Left ventricle myocardium inferior (tissue), 1 donor: Measurements from ENCODE around the gene COL19A1. TPM values are rescaled to one million over a fixed set of nuclear protein-coding genes. Genes with fewer than 3 reads are reported as not detected.

ENCODE experiments used
- DNase-seq: peaks from one replicate; pipeline ENCODE4 v3.0.0-alpha.2; 2020
- H3K27ac ChIP-seq: fragments of 200-600 bp; replicated peaks from 2 replicates; pipeline ENCODE4 v1.8.0; 2021
- H3K27me3 ChIP-seq: fragments of 200-600 bp; 2 replicates; pipeline ENCODE4 v1.8.0; 2021; ENCODE audit warnings: low read depth
- H3K36me3 ChIP-seq: fragments of 200-600 bp; 2 replicates; pipeline ENCODE4 v1.8.0; 2021
- H3K4me1 ChIP-seq: fragments of 200-600 bp; 2 replicates; pipeline ENCODE4 v1.8.0; 2021
- H3K4me3 ChIP-seq: fragments of 200-600 bp; 2 replicates; pipeline ENCODE4 v1.8.0; 2021; ENCODE audit warnings: mild to moderate bottlenecking, moderate library complexity
- H3K9me3 ChIP-seq: fragments of 200-600 bp; replicated peaks from 2 replicates; pipeline ENCODE4 v1.8.0; 2021
- intact Hi-C: fragments of 100-400 bp; cut with micrococcal nuclease; formaldehyde crosslinking; loops from one replicate; pipeline ENCODE4 v1.11.0; 2022
- total RNA-seq: library from RNA; stranded (reverse); fragmentation: NEBNext Ultra II Directional; extraction: Animal tissue kit (Norgen Biotek cat#: 25700); gene quantifications from one replicate; pipeline ENCODE4 v1.2.1, GENCODE V29; 2021
- TF ChIP-seq, protein P1 (sequence below): fragments of 200-600 bp; IDR thresholded peaks from 2 replicates; pipeline ENCODE4 v1.8.0; 2021; ENCODE audit warnings: antibody characterized with exemption, mild to moderate bottlenecking, borderline replicate concordance
- donor health status: DM: no; HTN: yes; CAD: no; lungs with severe emphysema.

COL19A1 gene
- total RNA-seq, 1 donor from 2014 or later, result 1.9 TPM

DNA sequence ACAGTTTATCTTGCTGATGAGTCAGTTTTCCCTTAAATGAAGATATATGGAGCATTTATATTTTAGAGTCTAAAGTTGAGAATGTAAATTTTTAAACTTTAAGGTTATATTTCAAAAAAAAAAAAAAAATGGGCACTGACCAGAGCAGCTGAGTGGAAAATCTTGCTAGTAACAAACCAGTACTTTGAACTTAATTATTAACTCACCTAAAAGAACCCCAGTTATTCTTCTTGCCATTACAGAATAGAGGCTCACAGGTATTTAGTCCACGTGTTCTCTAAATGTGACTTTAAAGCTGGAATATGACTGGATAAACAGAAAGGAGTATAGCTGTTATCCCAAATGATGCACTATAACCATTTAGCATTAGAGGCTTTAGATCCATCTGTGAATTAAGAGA is 258.1 kb downstream of the COL19A1 start:
- Histone ChIP-seq H3K36me3 (no peaks in the 10 kb centered on the region), H3K27ac (no peak overlapping the region), H3K9me3 (peaks cover 4% of the 10 kb centered on the region), H3K4me1 (no peaks in the 10 kb centered on the region), H3K4me3 (no peak overlapping the region), H3K27me3 (no peaks in the 10 kb centered on the region)
- intact Hi-C loops, result no loop called here
- DNase-seq, result no peak
- TF ChIP-seq, protein P1, sequence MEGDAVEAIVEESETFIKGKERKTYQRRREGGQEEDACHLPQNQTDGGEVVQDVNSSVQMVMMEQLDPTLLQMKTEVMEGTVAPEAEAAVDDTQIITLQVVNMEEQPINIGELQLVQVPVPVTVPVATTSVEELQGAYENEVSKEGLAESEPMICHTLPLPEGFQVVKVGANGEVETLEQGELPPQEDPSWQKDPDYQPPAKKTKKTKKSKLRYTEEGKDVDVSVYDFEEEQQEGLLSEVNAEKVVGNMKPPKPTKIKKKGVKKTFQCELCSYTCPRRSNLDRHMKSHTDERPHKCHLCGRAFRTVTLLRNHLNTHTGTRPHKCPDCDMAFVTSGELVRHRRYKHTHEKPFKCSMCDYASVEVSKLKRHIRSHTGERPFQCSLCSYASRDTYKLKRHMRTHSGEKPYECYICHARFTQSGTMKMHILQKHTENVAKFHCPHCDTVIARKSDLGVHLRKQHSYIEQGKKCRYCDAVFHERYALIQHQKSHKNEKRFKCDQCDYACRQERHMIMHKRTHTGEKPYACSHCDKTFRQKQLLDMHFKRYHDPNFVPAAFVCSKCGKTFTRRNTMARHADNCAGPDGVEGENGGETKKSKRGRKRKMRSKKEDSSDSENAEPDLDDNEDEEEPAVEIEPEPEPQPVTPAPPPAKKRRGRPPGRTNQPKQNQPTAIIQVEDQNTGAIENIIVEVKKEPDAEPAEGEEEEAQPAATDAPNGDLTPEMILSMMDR, result no peak

DNA sequence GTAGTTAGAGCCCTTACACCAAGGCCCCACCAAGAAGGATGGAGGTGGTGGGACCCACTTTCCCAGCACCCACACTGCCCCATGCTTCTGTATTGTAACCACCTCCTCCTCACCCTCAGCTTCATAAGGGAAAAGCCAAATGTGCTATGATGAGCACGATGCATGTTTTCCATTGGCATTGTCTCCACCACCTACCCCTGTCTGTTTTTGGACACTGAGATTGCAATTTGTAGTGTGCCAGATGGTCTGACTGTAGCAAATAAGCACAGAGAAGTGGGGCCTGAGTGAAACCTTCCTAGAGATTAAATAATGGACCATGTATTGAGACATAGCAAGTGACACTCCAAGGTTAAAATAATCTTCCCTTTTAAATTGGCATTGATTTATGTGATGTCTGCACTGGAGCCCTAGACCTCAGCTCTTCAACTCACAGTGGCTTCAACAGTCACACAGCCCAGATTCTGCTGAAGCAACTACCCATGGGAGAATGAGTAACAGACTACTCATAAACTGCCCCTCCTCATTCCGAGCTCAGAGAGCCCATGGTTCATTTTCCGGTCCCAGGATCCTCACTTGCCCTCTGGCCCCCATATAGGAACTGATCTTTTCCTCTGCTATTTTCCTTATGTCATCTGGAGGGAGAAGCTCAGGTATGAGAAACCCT is 258.7 kb downstream of the COL19A1 start:
- Histone ChIP-seq H3K27ac (no peak overlapping the region), H3K4me3 (no peak overlapping the region), H3K27me3 (no peaks in the 10 kb centered on the region), H3K4me1 (no peaks in the 10 kb centered on the region), H3K36me3 (no peaks in the 10 kb centered on the region), H3K9me3 (peaks cover 4% of the 10 kb centered on the region)
- intact Hi-C loops, result no loop called here
- TF ChIP-seq, protein P1, result no peak
- DNase-seq, result no peak

DNA sequence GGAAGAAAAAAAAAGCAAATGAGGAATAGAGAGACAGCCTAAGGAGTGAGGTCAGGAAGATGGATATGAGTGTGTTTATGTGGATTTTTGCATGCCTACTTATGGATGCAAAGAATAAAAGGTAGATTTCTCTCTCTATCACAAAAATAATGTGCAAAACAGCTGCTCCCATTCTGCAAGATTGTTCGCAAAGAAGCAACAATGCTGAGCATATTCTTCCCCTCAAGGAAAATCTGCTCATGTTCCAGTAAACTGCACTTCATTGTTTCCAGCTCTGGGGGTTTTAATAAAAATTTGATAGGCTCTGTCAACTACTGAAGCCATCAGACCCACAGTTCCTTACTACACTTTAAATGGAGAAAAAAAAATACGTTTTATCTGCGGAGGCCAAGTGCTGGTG is 259.2 kb downstream of the COL19A1 start:
- intact Hi-C loops, result no loop called here
- TF ChIP-seq, protein P1, result no peak

DNA sequence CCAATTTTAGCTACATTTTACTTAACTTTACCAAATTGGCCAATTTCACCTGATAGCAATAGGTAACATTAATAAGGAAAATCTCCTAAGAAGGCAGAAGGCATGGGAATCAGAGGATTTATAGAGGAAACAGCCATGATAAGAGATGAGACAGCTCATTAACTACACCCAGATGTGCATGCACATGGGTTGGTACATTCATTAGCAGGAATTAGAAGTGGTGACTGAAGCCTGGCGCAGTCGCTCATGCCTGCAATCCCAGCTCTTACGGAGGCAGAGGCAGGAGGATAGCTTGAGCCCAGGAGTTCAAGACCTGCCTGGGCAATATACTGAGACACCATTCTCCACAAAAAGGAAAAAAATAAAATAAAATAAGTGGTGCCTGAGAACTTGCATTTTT is 263.0 kb downstream of the COL19A1 start:
- Histone ChIP-seq H3K27ac (no peak overlapping the region), H3K4me1 (no peaks in the 10 kb centered on the region), H3K4me3 (no peak overlapping the region), H3K27me3 (no peaks in the 10 kb centered on the region), H3K36me3 (no peaks in the 10 kb centered on the region), H3K9me3 (peaks cover 4% of the 10 kb centered on the region)
- no peak for DNase-seq
- intact Hi-C loops, result no loop called here
- TF ChIP-seq, protein P1, result no peak

More for the DNA sequence above, 259.2 kb downstream of the COL19A1 start:
- no peak for DNase-seq
- no peaks in the 10 kb centered on the region for H3K27me3 ChIP-seq
- H3K9me3 ChIP-seq, result peaks cover 4% of the 10 kb centered on the region
- no peaks in the 10 kb centered on the region for H3K4me1 ChIP-seq
- H3K4me3 ChIP-seq, result no peak overlapping the region
- no peaks in the 10 kb centered on the region for H3K36me3 ChIP-seq
- H3K27ac ChIP-seq, result no peak overlapping the region

DNA sequence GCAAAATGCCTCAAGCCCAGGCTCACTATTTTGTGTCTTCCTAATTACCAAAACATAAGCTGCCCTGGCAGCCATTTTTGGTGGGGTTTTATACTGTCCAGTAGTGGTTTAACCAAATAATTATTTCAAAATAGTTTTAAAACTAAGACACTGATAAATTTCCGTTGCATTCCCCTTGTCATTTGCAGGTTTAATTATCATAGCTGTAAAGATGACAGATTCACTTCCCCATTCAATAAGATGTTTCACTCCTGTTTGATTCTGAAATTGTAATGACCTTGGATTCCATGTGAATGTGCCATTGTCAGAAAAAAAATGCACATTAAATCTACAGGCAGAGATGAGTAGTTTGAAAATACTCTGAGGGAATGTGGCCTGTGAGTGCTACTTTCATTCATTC is 264.5 kb downstream of the COL19A1 start:
- Histone ChIP-seq H3K9me3 (peaks cover 4% of the 10 kb centered on the region), H3K4me3 (no peak overlapping the region), H3K4me1 (no peaks in the 10 kb centered on the region), H3K27me3 (no peaks in the 10 kb centered on the region), H3K36me3 (no peaks in the 10 kb centered on the region), H3K27ac (no peak overlapping the region)
- TF ChIP-seq, protein P1, result no peak
- intact Hi-C loops, result no loop called here
- DNase-seq, result no peak

DNA sequence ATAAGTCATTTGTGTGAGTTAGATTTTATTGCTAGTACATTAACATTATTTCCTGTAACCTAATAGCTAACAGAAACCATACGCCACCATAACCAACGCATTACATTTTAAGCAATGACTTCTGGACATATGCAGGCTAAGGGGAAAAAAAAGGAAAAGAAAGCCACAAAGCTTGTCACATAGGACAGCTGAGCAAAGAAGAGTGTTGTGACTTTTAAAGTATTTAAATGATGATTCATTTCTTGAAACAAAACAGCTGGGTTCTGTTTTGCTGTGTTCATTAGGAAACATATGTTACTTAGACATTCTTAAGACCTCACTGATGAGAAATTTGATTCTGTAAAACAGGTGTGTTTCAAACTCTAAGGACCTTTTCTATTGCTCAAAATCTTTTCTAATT is 265.2 kb downstream of the COL19A1 start:
- H3K4me3 ChIP-seq, result no peak overlapping the region
- no peaks in the 10 kb centered on the region for H3K36me3 ChIP-seq
- H3K27ac ChIP-seq, result no peak overlapping the region
- H3K27me3 ChIP-seq, result no peaks in the 10 kb centered on the region
- H3K4me1 ChIP-seq, result no peaks in the 10 kb centered on the region
- no peak for DNase-seq
- intact Hi-C loops, result no loop called here
- TF ChIP-seq, protein P1, result no peak
- H3K9me3 ChIP-seq, result peaks cover 4% of the 10 kb centered on the region
